GM19099 (cell line): ENCODE measurements around the gene SDK1.

Experiments used
- POLR2A ChIP-seq: IDR thresholded peaks from 3 replicates; pipeline ENCODE4 v1.6.1; 2011; ENCODE audit warnings: low read depth; ENCODE audit not compliant: insufficient read length; ENCODE audit errors: extremely low read depth

Gene SDK1

DNA sequence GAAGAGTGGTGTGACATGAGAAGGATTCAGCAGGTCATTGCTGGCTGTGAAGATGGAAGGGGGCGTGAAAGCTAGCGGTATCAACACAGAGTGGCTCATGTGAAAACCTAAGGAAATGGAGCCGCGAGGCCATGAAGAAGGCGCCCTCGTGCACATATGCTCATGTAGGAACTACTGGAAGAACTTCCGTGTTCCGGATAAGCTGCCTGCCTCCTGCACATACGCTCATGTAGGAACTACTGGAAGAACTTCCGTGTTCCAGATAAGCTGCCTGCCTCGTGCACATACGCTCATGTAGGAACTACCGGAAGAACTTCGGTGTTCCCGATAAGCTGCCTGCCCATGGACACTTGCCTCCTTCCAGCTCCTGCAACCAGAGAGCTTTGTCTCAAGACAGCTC lies 179.1 kb downstream of the SDK1 start:
- TF ChIP-seq POLR2A: no peak

DNA sequence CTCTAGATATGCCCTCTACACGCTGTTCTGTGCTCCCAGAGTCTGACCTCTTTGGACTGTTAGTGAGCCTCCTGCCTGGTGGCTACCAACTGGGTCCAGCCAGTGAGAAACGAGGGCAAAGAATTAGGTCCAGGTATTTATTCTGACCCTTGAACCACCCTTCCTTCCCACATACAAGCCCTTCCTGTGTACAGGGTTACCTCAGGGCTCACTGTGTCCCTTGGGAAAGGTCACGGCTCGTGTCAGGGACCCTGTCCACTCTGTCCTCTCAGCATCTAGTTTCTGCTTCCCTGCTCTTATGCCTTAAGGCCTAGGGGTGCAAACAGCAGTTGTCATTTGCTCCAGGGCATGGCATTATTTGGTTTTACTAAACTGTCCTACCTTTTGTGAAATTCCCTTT lies 180.4 kb downstream of the SDK1 start:
- TF ChIP-seq POLR2A: no peak

DNA sequence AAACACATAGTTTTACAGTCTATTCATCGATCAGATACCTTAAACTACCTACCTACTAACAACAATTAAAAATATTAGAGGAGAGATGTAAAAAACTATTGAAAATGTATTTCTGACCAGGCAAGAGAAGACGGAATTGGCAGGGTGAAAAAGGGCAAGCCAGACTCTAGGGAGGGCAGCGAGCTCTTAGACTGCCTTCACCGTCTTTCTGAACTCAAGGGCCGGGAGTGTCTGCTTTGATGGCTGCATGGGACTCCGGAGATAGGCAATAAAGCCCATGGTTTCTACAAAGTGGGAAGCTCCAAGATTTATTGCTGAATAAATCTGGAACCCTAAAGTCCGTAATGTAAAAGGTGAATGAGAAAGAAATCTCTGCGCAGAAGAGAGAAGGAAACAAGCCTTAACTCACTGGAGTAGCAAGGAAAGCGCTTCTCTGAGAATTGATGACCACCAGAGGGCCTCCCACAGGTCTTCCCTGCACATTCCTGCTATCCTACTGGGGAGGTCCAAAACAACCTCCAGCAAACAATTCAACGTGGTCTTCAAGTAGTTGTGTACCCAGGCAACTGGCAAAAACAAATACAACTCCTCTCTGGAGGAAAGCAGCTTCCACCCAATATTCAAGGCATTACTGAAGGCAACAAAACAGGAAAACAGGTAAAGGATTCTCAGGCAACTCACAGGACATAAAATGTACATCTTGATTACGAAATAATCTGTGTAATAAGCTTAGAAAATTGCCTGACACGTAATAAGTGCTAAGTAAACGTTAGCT lies 181.3 kb downstream of the SDK1 start:
- no peak for TF ChIP-seq POLR2A

DNA sequence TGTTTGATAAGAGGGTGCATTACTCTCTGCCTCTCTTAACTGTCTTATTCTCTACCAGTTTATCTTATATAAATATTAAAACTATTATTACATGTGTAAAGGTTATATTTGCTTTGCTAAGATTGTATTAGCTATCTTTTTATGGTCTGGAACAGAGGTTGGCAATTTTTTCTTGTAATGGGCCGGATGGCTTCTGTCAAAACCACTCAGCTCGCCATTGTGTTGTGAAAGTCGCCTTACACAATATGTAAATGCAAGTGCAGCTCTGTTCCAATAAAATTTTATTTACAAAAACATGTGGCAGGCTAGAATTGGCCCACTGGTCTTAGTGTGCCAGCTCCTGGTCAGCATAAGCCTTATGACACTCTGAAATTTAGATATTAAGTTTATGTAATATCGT lies 185.8 kb downstream of the SDK1 start:
- no peak for TF ChIP-seq POLR2A

DNA sequence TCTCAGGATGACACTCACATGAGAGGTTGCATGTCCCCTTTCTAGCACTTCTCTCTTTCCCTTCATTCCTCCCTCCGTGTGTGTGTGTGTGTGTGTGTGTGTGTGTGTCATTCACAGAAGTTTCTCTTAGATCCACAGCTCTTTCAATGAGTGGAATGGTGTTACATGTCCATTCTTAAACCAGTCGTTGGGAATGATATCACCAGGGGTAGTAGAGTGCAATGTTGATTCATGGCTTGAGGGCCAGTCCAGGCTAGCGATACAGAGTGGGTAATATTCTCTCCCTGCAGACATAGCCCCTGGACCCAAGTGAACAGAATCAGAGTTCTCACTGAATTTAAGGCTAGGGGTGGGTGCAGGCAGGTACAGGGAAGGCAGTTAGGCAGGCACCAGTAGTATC lies 187.8 kb downstream of the SDK1 start:
- TF ChIP-seq POLR2A: no peak

DNA sequence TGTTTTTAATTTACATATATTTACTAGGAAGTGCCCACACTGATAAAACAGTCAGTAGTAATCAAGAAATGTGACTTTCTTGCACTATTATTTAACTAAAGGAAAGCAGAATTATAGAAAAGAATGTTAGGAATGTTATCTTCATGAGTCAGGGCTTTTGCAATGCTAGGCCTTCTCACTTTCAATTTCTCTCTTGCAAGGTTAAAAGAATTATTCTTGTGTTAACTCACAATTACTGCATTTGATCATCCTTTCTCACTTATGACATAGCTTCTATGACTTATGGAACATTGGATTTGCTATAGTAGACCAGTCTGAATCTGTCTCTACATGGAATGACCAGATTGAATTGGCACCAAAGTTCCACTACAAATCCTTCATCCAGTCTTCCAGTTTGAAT lies 192.4 kb downstream of the SDK1 start:
- no peak for TF ChIP-seq POLR2A

DNA sequence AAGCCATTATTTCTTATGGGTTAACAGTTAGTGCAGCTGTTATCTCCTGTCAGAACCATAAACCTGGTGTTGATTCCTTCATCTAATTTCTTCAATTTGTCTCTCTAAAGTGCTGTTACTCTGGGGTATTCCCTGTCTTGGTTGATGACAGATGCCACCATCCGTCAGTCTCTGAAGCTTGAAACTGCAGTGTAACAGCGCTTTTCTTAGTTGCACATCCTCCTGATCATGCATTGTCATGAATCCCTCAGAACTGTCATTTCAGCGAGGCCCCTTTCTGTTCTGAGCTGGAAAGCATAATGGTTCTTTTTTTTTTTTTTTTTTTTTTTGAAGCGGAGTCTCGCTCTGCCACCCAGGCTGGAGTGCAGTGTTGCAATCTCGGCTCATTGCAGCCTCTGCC lies 193.9 kb downstream of the SDK1 start:
- no peak for TF ChIP-seq POLR2A

DNA sequence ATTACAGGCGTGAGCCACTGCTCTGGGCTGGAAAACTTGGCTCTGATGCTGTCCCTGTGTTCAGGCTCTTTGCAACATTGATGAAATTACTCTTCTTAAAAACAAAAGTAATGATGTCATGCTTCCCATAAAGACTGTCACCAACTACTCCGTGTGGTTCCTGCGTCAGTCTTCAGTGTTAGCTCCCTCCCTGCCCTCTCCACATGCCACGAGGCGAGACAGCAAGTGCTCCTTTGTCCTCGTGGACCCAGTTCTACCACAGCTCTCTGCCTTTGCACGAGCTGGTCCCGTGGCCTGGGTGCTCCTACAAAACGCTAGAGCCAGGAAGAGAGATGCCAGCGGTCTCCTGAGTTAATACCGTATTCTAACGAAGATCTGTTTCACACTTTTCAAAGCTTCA lies 194.5 kb downstream of the SDK1 start:
- TF ChIP-seq POLR2A: no peak

DNA sequence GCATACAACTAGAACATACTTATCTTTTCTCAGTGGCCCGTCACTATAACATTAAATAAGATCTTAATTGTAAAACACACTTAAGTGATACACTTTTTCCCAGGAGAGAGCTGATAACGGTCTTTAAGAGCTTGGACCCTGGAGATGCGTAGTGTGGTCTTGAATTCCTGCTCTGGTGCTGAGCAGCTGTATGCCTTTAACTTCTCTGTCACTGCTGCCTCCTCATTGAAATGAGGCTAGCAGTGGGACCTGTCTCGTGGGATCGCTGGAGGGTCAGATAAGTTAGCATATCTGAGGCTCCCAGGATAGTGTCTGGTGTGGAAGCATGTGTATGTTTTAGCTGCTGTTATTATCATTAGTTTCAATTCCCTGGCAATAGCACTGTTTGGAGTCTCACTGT lies 194.9 kb downstream of the SDK1 start:
- TF ChIP-seq POLR2A: no peak

DNA sequence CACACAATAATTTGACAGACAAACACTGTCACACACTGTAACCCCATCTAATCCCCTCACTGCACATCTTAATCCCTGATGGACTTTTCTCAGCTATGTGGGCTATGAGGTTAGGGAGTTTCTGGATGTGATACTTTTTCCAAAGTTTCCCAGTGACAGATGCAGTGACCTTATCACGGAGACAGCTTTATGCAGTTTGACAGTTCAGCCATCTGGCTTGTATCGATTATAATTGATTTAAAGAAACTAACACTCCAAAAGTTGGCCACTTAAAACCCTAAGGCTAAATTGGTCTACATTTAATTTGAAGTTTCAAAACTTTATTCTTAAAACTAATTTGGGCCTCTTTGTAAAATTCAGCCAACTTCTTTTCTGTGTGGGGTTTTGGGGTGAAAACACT lies 196.7 kb downstream of the SDK1 start:
- no peak for TF ChIP-seq POLR2A

DNA sequence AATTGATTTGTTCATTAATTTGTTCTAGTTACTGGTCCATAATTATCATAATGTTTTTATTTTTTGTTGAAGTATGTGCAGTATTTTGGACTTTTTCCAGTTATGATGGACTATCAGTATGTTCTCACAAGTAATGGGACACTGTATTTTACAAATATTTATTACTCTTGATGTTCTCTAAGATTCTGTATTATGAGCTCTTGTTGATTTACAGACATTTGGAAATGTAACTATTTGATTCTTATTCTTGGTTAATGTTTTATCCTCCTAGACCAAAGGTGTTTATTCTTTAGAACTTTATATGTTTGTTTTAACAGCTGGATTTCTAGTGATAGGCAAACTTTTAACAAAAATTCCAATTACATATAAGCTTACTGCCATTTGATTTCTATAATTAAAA lies 200.6 kb downstream of the SDK1 start:
- no peak for TF ChIP-seq POLR2A

DNA sequence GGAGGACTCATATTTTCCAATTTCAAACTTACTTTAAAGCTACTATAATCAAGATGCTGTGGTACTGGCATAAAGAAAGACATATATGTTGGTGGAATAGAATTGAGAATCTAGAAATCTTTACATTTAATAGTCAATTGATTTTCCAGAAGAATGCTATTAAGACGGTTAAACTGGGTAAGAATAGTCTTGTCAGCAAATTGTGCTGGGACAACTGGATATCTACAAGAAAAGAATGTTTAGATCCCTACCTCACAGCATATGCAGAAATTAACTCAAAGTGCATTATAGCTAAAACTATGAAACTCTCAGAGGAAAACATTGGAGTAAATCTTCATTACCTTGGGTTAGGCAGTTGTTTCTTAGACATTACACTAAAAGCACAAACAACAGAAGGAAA lies 203.3 kb downstream of the SDK1 start:
- TF ChIP-seq POLR2A: no peak

DNA sequence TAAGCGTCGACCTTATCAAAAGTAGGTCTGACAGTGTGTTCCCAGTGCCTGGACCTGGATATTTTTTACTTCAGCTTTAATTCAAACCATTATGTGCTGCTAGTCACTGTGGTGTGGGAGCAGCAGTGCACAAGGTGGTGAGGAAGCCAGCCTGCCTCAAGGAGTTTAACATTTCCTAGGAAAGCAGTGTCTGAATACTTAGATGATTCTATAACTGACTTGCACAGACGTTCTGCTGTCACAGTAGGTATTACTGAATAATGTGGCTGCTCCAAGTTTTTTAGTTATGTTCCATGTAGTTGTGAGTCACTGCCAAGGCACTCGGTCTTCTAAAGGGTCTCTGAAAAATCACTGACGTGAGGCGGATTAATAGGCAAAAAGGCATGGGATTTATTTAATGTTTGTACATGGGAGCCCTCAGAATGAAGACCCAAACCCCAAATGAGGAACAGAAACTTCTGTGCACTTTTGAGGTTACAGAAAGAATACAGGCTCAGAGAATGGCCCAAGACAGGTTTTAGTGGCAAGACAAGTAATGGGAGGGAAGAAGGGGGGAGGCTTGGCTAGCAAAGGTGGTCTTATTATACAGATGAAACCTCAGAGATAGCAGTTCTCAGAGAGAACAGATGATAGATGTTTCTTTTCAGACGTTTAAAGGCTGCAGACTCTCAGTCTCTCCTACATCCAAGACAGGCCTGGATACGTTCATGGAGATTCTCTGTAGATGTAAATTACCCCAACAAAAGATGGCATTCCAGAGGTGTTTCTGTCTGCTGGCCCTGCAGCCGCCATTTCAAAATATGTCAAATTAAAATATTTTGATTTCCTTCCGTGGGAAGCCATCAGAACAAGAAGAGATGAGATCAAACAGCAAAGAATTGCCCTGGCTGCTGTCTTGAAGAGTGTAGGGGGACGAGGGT lies 209.3 kb downstream of the SDK1 start:
- no peak for TF ChIP-seq POLR2A

DNA sequence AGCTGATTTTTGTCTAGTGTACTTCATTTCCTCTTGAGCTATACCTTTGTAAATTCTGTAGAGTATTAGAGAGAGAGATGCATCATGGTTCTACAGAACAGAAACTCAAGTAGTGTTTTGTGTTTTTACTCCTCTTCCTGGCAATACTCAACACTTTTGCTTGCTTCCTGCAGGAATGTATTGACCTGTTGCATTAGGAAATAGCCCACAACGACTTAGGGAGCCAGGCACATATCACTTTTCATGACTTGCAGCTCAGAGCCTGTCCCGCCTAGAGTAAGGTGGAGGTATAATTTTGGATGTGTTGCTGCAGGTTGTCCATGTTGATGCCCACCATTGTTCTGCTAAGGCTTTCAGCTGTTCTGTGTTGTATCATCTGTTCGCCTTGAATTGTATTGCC lies 216.3 kb downstream of the SDK1 start:
- no peak for TF ChIP-seq POLR2A

DNA sequence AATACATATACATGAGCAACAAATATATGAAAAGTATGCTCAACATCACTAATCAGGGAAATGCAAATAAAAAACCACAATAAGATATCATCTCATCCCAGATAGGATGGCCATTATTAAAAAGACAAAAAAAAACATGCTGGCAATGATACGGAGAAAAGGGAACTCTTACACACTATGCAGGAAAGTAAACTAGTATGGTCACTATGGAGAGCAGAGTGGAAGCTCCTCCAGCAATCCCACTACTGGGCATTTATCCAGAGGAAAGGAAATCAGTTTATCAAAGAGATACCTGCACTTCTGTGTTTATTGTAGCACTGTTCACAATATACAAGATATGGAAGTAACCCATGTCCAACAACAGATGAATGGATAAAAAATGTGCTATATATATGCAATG lies 217.5 kb downstream of the SDK1 start:
- no peak for TF ChIP-seq POLR2A

DNA sequence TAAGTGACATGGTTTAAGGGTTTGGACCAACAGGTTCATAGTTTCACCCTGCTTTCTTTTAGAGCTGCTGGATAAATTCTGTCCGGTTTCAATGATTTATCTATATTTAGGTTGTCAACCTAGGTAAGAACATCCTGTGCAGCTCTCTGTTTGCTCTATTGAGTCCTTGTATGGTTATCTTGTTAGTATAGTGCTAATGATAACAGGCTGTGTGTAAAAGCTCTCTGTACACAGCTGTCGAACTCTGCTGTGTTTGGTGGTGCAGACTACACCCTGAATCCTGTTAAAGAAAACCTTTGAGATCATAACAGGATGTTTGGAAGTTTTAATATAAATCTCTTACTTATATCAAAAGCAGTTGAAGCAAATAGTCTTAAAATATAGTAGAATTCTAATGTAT lies 219.2 kb downstream of the SDK1 start:
- no peak for TF ChIP-seq POLR2A

DNA sequence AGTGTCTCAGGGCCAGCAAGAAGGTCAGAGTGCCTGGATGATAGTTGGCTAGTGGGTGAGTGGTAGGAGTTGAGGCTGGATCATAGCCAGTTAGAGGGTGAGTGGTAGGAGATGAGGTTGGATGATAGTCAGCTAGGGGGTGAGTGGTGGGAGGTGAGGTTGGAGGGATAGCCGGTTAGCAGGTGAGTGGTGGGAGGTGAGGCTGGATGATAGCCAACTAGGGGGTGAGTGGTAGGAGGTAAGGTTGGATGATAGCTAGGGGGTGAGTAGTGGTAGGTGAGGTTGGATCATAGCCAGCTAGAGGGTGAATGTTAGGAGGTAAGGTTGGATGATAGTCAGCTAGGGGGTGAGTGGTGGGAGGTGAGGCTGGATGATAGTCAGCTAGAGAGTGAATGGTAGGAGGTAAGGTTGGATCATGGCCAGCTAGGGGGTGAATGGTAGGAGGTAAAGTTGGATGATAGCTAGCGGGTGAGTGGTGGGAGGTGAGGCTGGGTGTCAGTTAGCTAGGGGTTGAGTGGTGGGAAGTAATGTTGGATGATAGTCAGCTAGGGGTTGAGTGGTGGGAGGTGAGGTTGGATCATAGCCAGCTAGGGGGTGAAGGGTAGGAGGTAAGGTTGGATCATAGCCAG lies 226.6 kb downstream of the SDK1 start:
- no peak for TF ChIP-seq POLR2A

DNA sequence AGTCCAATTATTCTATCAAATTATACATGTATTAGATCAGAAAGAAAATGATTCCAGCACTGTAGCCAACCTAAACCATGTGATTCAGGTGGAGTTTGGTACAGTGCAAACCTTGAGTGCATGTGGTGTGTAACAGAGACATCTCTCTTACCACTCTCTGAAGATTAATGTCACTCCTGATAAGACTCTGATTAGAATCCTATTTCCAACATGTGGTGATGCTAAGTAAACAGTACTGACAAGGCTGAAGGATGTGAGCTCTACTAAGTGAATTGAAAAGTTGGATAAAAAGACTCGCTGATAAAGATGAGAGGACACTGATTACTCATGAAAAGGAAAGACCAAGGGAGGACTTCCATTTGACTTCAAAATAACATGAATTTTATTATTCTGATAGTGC lies 232.0 kb downstream of the SDK1 start:
- no peak for TF ChIP-seq POLR2A
